Activated T-helper 1 cell treated with Interleukin-2 at 50 U/mL for 16 hours (primary cell): Measurements from ENCODE around the gene MS4A8.

ENCODE experiments used
- DNase-seq: peaks from one replicate; pipeline ENCODE4 v3.0.0-alpha.2; 2020; ENCODE audit warnings: low read depth

The MS4A8 gene

DNA sequence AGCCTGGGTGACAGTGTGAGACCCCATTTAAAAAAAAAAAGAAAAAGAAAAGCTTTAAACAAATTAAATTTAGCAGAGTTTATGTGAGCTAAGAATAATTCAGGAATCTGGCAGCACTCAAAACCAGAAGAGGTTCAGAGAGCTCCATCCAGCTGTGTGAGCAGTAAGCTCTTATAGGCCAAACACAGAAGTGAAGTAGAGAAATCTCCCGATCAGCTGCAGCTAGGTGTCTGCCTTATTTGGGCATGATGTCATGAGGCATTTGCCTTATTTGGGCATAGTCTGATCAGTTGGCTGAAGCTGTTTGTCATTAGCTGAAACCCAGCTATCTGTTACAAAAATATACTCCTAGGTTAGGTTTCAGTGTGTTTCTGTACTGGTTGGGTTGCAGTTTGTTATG is 65.5 kb downstream of the MS4A8 start:
- no peak for DNase-seq

- DNase-seq = no peak
These were observed 65.9 kb downstream of the MS4A8 start for GRCh38 chr11:60765355-60765754.
